Mesenchymal stem cell (in vitro differentiated cells and primary cell): ENCODE results near the gene KLHDC8A. TPM values are rescaled to one million over a fixed set of nuclear protein-coding genes. Genes with fewer than 3 reads are reported as not detected.
A peak's percentile ranks its signal among the peaks of the same experiment; 100 is the strongest.

Experiments
- DNase-seq: peaks from one replicate; pipeline ENCODE4 v3.0.0-alpha.2; 2013
- H2AFZ ChIP-seq: one replicate; pipeline ENCODE4 v1.6.1; 2013; ENCODE audit warnings: low read depth, mild to moderate bottlenecking, control low read depth, inconsistent platforms, low read length, moderate library complexity
- H2AK5ac ChIP-seq: 2 replicates; pipeline ENCODE4 v1.6.1; 2013; ENCODE audit warnings: low read length, moderate library complexity, mild to moderate bottlenecking, inconsistent platforms; ENCODE audit not compliant: severe bottlenecking
- H2BK120ac ChIP-seq: one replicate; pipeline ENCODE4 v1.6.1; 2013; ENCODE audit warnings: low read depth, mild to moderate bottlenecking, inconsistent platforms, low read length, moderate library complexity
- H2BK12ac ChIP-seq, 2 experiments: one replicate each; pipeline ENCODE4 v1.6.1; 2013; ENCODE audit warnings: inconsistent platforms in 2 of 2, low read length in 2 of 2, mild to moderate bottlenecking in 2 of 2, moderate library complexity in 2 of 2, control low read depth in 1 of 2
- H2BK15ac ChIP-seq: one replicate; pipeline ENCODE4 v1.6.1; 2013; ENCODE audit warnings: mild to moderate bottlenecking, low read depth, inconsistent platforms; ENCODE audit not compliant: poor library complexity, severe bottlenecking
- H2BK5ac ChIP-seq: 2 replicates; pipeline ENCODE4 v1.6.1; 2013; ENCODE audit warnings: low read depth, mild to moderate bottlenecking, low read length, control low read depth, inconsistent platforms; ENCODE audit not compliant: poor library complexity, severe bottlenecking
- H3K14ac ChIP-seq, 2 experiments: one replicate each; pipeline ENCODE4 v1.6.1; 2013; ENCODE audit warnings: inconsistent platforms in 2 of 2, low read length in 2 of 2, control low read depth in 1 of 2, mild to moderate bottlenecking in 1 of 2, moderate library complexity in 1 of 2
- H3K18ac ChIP-seq, 2 experiments: one replicate each; pipeline ENCODE4 v1.6.1; 2013; ENCODE audit warnings: inconsistent platforms in 2 of 2, low read length in 2 of 2, control low read depth in 1 of 2, low read depth in 1 of 2, mild to moderate bottlenecking in 1 of 2
- H3K23ac ChIP-seq, 2 experiments: one replicate each; pipeline ENCODE4 v1.6.1; 2013; ENCODE audit warnings: inconsistent platforms in 2 of 2, low read length in 2 of 2, mild to moderate bottlenecking in 2 of 2, moderate library complexity in 2 of 2, control low read depth in 1 of 2
- H3K27ac ChIP-seq: 2 replicates; pipeline ENCODE4 v1.5.1; 2013; ENCODE audit warnings: mild to moderate bottlenecking, moderate library complexity, low read length, control low read depth, inconsistent platforms; ENCODE audit not compliant: poor library complexity, severe bottlenecking
- H3K27me3 ChIP-seq, 2 experiments: 2 replicates each; pipeline versions ENCODE4 v1.6.1 to v1.7.0; 2013; ENCODE audit warnings: low read length in 2 of 2, mild to moderate bottlenecking in 2 of 2, moderate library complexity in 2 of 2, control low read depth in 1 of 2, inconsistent platforms in 1 of 2; ENCODE audit not compliant: control insufficient read depth in 1 of 2, insufficient read depth in 1 of 2
- H3K36me3 ChIP-seq, 2 experiments: 2 replicates each; pipeline versions ENCODE4 v1.6.1 to v1.7.0; 2013; ENCODE audit warnings: low read length in 2 of 2, control low read depth in 1 of 2, inconsistent platforms in 1 of 2, low read depth in 1 of 2, mild to moderate bottlenecking in 1 of 2; ENCODE audit not compliant: insufficient read depth in 2 of 2, control insufficient read depth in 1 of 2
- H3K4ac ChIP-seq, 2 experiments: one replicate each; pipeline ENCODE4 v1.6.1; 2013; ENCODE audit warnings: inconsistent platforms in 2 of 2, low read length in 2 of 2, mild to moderate bottlenecking in 2 of 2, moderate library complexity in 2 of 2, control low read depth in 1 of 2, low read depth in 1 of 2
- H3K4me1 ChIP-seq: 2 replicates; pipeline ENCODE4 v1.6.1; 2013; ENCODE audit warnings: low read depth, low read length, control low read depth; ENCODE audit not compliant: control insufficient read depth, insufficient read depth
- H3K4me2 ChIP-seq: 2 replicates; pipeline ENCODE4 v1.6.1; 2013; ENCODE audit warnings: low read length, mild to moderate bottlenecking, inconsistent platforms; ENCODE audit not compliant: poor library complexity, severe bottlenecking
- H3K4me3 ChIP-seq, 2 experiments: 2 replicates each; pipeline versions ENCODE4 v1.5.1 to v1.7.0; 2013; ENCODE audit warnings: low read length in 2 of 2, mild to moderate bottlenecking in 2 of 2, control low read depth in 1 of 2, low read depth in 1 of 2; ENCODE audit not compliant: insufficient read depth in 1 of 2
- H3K79me1 ChIP-seq: replicated peaks from 2 replicates; pipeline ENCODE4 v1.6.1; 2013; ENCODE audit warnings: mild to moderate bottlenecking, control low read depth, low read length, inconsistent platforms; ENCODE audit not compliant: poor library complexity, severe bottlenecking
- H3K9ac ChIP-seq: 2 replicates; pipeline ENCODE4 v1.7.0; 2013; ENCODE audit warnings: mild to moderate bottlenecking, low read length, moderate library complexity
- H3K9me3 ChIP-seq: 2 replicates; pipeline ENCODE4 v1.7.0; 2013; ENCODE audit warnings: mild to moderate bottlenecking, low read length; ENCODE audit not compliant: control insufficient read depth
- H4K8ac ChIP-seq: one replicate; pipeline ENCODE4 v1.6.1; 2013; ENCODE audit warnings: inconsistent platforms, mild to moderate bottlenecking, low read length, moderate library complexity
- H4K91ac ChIP-seq: one replicate; pipeline ENCODE4 v1.6.1; 2013; ENCODE audit warnings: mild to moderate bottlenecking, low read length, inconsistent platforms
- whole genome bisulfite sequencing: methylation state at CpG from one replicate; pipeline ENCODE4 v1.1.7; 2013; ENCODE audit warnings: mixed read lengths; 5-methylcytosine and 5-hydroxymethylcytosine counted together
- small RNA-seq: library from polyadenylated mRNA; stranded (forward); fragments of <200 nt; extraction: miRNeasy Mini kit (QIAGEN cat#:217004); gene quantifications from one replicate; pipeline ENCODE3, GENCODE V24; 2013; ENCODE audit warnings: low read depth

Gene KLHDC8A

GRCh38 chr1:205286335-205286950 lies 70.3 kb downstream of the KLHDC8A start:
- 80% methylated on average over 9 of the region's 9 CpGs for WGBS
- no peaks in the 10 kb centered on the region for H3K79me1 ChIP-seq
- peak overlapping the region; percentile 56 for H4K91ac ChIP-seq
- peak; percentile 66 for DNase-seq
- H3K4me1 ChIP-seq: peaks cover 36% of the 10 kb centered on the region
- no peak overlapping the region for H3K4me2 ChIP-seq
- no peak overlapping the region for H3K9ac ChIP-seq
- no peaks in the 10 kb centered on the region for H3K27me3 ChIP-seq
- peak overlapping the region; percentile 4 for H2BK15ac ChIP-seq
- H2BK120ac ChIP-seq: peak overlapping the region; percentile 0
- H3K4ac ChIP-seq: peak overlapping the region; percentile 56 to 83
- peak overlapping the region; percentile 47 to 76 for H3K18ac ChIP-seq
- H3K27ac ChIP-seq: peak overlapping the region; percentile 93
- H2BK5ac ChIP-seq: peak overlapping the region; percentile 39
- peak overlapping the region in 1 of 2 experiments; percentile 19 for H3K14ac ChIP-seq
- no peak overlapping the region for H3K23ac ChIP-seq
- no peaks in the 10 kb centered on the region for H3K36me3 ChIP-seq
- no peak overlapping the region for H3K4me3 ChIP-seq
- no peaks in the 10 kb centered on the region for H3K9me3 ChIP-seq
- H2BK12ac ChIP-seq: peak overlapping the region; percentile 33 to 76
- H2AK5ac ChIP-seq: peak overlapping the region; percentile 84
- H4K8ac ChIP-seq: peak overlapping the region; percentile 0
- no peak overlapping the region for H2AFZ ChIP-seq

Small RNAs within 50 kb of the gene (small RNA-seq; reads per million reads assigned to genes)
- gene SNRPGP10: not detected
